OCI-LY1 (cell line): ENCODE data around the gene MOSMO.

Experiments used
- H2AFZ ChIP-seq: fragments of 200-600 bp; sonication (generic), shearing (Covaris generic); 2 replicates; pipeline ENCODE4 v1.6.0; 2014; ENCODE audit warnings: antibody characterized with exemption, mild to moderate bottlenecking, low read length
- H3F3A ChIP-seq: fragments of 200-600 bp; sonication (generic), shearing (Covaris generic); 2 replicates; pipeline ENCODE4 v1.6.0; 2014; ENCODE audit warnings: mild to moderate bottlenecking, antibody characterized with exemption, low read length, moderate library complexity; ENCODE audit not compliant: insufficient read depth
- H3K27ac ChIP-seq: fragments of 200-600 bp; sonication (generic); 2 replicates; pipeline ENCODE4 v1.5.1; 2014; ENCODE audit warnings: low read length, mixed run types, mild to moderate bottlenecking, low read depth; ENCODE audit not compliant: poor library complexity, severe bottlenecking
- H3K27me3 ChIP-seq: fragments of 200-600 bp; sonication (generic); 2 replicates; pipeline ENCODE4 v1.6.0; 2014; ENCODE audit warnings: antibody characterized with exemption, mild to moderate bottlenecking, low read length, moderate library complexity; ENCODE audit not compliant: insufficient read depth
- H3K36me3 ChIP-seq: fragments of 200-600 bp; sonication (generic); 2 replicates; pipeline ENCODE4 v1.6.1; 2014; ENCODE audit warnings: mild to moderate bottlenecking, antibody characterized with exemption, low read length, moderate library complexity, mixed read lengths; ENCODE audit not compliant: insufficient read depth
- H3K4me1 ChIP-seq: fragments of 200-600 bp; sonication (generic); 2 replicates; pipeline ENCODE4 v1.5.1; 2014; ENCODE audit warnings: mild to moderate bottlenecking, low read length, moderate library complexity; ENCODE audit not compliant: insufficient read depth, severe bottlenecking
- H3K4me2 ChIP-seq: fragments of 200-600 bp; sonication (generic), shearing (Covaris generic); 2 replicates; pipeline ENCODE4 v1.6.1; 2014; ENCODE audit warnings: low read length
- H3K4me3 ChIP-seq: fragments of 200-600 bp; sonication (generic); 2 replicates; pipeline ENCODE4 v1.5.1; 2014; ENCODE audit warnings: low read length, low read depth, mild to moderate bottlenecking, mixed read lengths; ENCODE audit not compliant: poor library complexity, severe bottlenecking
- H3K79me2 ChIP-seq: fragments of 200-600 bp; shearing (Covaris generic); 2 replicates; pipeline ENCODE4 v1.6.1; 2016; ENCODE audit warnings: mixed run types, low read length, mixed read lengths; ENCODE audit not compliant: insufficient read depth
- H3K9ac ChIP-seq: fragments of 200-600 bp; sonication (generic), shearing (Covaris generic); 2 replicates; pipeline ENCODE4 v1.6.1; 2014; ENCODE audit warnings: mild to moderate bottlenecking, low read length, mixed read lengths
- H3K9me2 ChIP-seq: fragments of 200-600 bp; sonication (generic), shearing (Covaris generic); 2 replicates; pipeline ENCODE4 v1.6.1; 2014; ENCODE audit warnings: low read depth, mild to moderate bottlenecking, low read length, mixed read lengths
- H3K9me3 ChIP-seq: fragments of 200-600 bp; shearing (Covaris generic); 2 replicates; pipeline ENCODE4 v1.6.1; 2014; ENCODE audit warnings: low read length, mixed read lengths
- H4K20me1 ChIP-seq: fragments of 200-600 bp; sonication (generic), shearing (Covaris generic); 2 replicates; pipeline ENCODE4 v1.6.0; 2016; ENCODE audit warnings: mild to moderate bottlenecking, low read length; ENCODE audit not compliant: insufficient read depth
- CTCF ChIP-seq: fragments of 200-600 bp; sonication (generic), shearing (Covaris generic); IDR thresholded peaks from 2 replicates; pipeline ENCODE4 v1.5.1; 2017; ENCODE audit warnings: mild to moderate bottlenecking, antibody characterized with exemption, low read length, moderate library complexity, mixed read lengths
- EZH2 ChIP-seq: fragments of 200-600 bp; sonication (generic), shearing (Covaris generic); IDR thresholded peaks from 2 replicates; pipeline ENCODE4 v1.8.0; 2017; ENCODE audit warnings: borderline replicate concordance, mixed run types, mild to moderate bottlenecking, antibody characterized with exemption, low read length, moderate library complexity, mixed read lengths

Gene MOSMO

GRCh38 chr16:21987498-21987897 is 20.4 kb upstream of the MOSMO start:
- Histone ChIP-seq H2AFZ (no peak overlapping the region), H3K36me3 (peaks cover 36% of the 10 kb centered on the region), H3K9ac (no peak overlapping the region), H3K9me3 (no peaks in the 10 kb centered on the region), H3K4me1 (no peaks in the 10 kb centered on the region), H4K20me1 (no peaks in the 10 kb centered on the region), H3K27me3 (no peaks in the 10 kb centered on the region), H3F3A (peaks cover 5% of the 10 kb centered on the region; the same call in 1 of the 2 replicates), H3K79me2 (no peaks in the 10 kb centered on the region), H3K27ac (no peak overlapping the region), H3K4me2 (no peak overlapping the region), H3K4me3 (no peak overlapping the region), H3K9me2 (no peaks in the 10 kb centered on the region)
- TF ChIP-seq CTCF (no peak), EZH2 (no peak)

- H3K79me2 ChIP-seq: no peaks in the 10 kb centered on the region
- no peaks in the 10 kb centered on the region for H3K9me3 ChIP-seq
- TF ChIP-seq EZH2: no peak
Observed at GRCh38 chr16:21989133-21989532, 18.8 kb upstream of the MOSMO start.

GRCh38 chr16:21989751-21990150 is 18.2 kb upstream of the MOSMO start:
- Histone ChIP-seq H3K9me3 (no peaks in the 10 kb centered on the region), H3K27ac (no peak overlapping the region), H3K27me3 (no peaks in the 10 kb centered on the region), H2AFZ (no peak overlapping the region), H3K36me3 (peaks cover 13% of the 10 kb centered on the region), H3F3A (0 out of 2 replicates have a peak, but pooled peaks cover 5% of the 10 kb centered on the region), H4K20me1 (no peaks in the 10 kb centered on the region), H3K4me2 (no peak overlapping the region), H3K9me2 (no peaks in the 10 kb centered on the region), H3K9ac (no peak overlapping the region), H3K4me1 (no peaks in the 10 kb centered on the region), H3K4me3 (no peak overlapping the region), H3K79me2 (no peaks in the 10 kb centered on the region)
- TF ChIP-seq EZH2: no peak
- TF ChIP-seq CTCF: no peak

More at GRCh38 chr16:21989133-21989532, 18.8 kb upstream of the MOSMO start:
- Histone ChIP-seq H3F3A (0 out of 2 replicates have a peak, but pooled peaks cover 5% of the 10 kb centered on the region), H3K27me3 (no peaks in the 10 kb centered on the region), H2AFZ (no peak overlapping the region), H3K36me3 (peaks cover 20% of the 10 kb centered on the region), H3K4me2 (no peak overlapping the region), H3K4me3 (no peak overlapping the region), H3K9me2 (no peaks in the 10 kb centered on the region), H3K27ac (no peak overlapping the region), H4K20me1 (no peaks in the 10 kb centered on the region), H3K4me1 (no peaks in the 10 kb centered on the region), H3K9ac (no peak overlapping the region)

- Histone ChIP-seq H3K9me3 (no peaks in the 10 kb centered on the region), H2AFZ (no peak overlapping the region), H3K4me1 (no peaks in the 10 kb centered on the region), H3K36me3 (peaks cover 8% of the 10 kb centered on the region; the same call in 1 of the 2 replicates), H4K20me1 (no peaks in the 10 kb centered on the region), H3K27ac (no peak overlapping the region), H3K79me2 (no peaks in the 10 kb centered on the region), H3K9ac (no peak overlapping the region), H3K4me3 (no peak overlapping the region), H3K4me2 (no peak overlapping the region), H3F3A (0 out of 2 replicates have a peak, but pooled peaks cover 3% of the 10 kb centered on the region), H3K27me3 (no peaks in the 10 kb centered on the region), H3K9me2 (no peaks in the 10 kb centered on the region)
- no peak for TF ChIP-seq CTCF
- TF ChIP-seq EZH2: no peak
Observed at GRCh38 chr16:21990381-21990944, 17.4 kb upstream of the MOSMO start.
